ENCODE data around the gene CMSS1. TPM values are rescaled to one million over a fixed set of nuclear protein-coding genes. Genes with fewer than 3 reads are reported as not detected.

Gene CMSS1
- total RNA-seq, 1 experiment from 2014 or later, result 98.6 TPM

GRCh38 chr3:99920481-99921376 is 103.1 kb downstream of the CMSS1 start:
- CTCF ChIA-PET, result no interaction called here
- peak; percentile 45 for DNase-seq (ENCODE audit: low spot score)
- intact Hi-C loops (cut with micrococcal nuclease; ENCODE audit: unreplicated experiment), result no loop called here
- BruUV-seq (replicated peaks), result no TSS peak
- Histone ChIP-seq H3K27me3 (replicated peaks; ENCODE audit: insufficient read depth, low read depth, low read length, poor library complexity) (no peaks in the 10 kb centered on the region), H3K4me1 (ENCODE audit: insufficient read depth, low read length, poor library complexity, severe bottlenecking) (peaks cover 13% of the 10 kb centered on the region), H3K4me3 (ENCODE audit: low read depth, low read length, poor library complexity, severe bottlenecking) (no peak overlapping the region), H3K36me3 (ENCODE audit: insufficient read depth, low read length, poor library complexity, severe bottlenecking) (no peaks in the 10 kb centered on the region), H3K27ac (ENCODE audit: low read depth, low read length, poor library complexity, severe bottlenecking) (no peak overlapping the region), H3K9me3 (ENCODE audit: low read depth, low read length, poor library complexity, severe bottlenecking) (no peaks in the 10 kb centered on the region)
- POLR2A ChIA-PET (ENCODE audit: low non-redundant PET), result interaction anchor here (0.6 kb wide), 1 partner anchor 19 kb away, joined by 4 read pairs; no protein-coding TSS in a partner anchor
- TF ChIP-seq CTCF (conservative IDR thresholded peaks at IDR 0.05; ENCODE audit: low read depth, low read length) (no peak), EZH2 (IDR thresholded peaks at IDR 0.05; ENCODE audit: borderline replicate concordance, low read depth, low read length, poor library complexity, severe bottlenecking) (no peak)

GRCh38 chr3:99921377-99921695 is 103.7 kb downstream of the CMSS1 start:
- peaks cover 13% of the 10 kb centered on the region for H3K4me1 ChIP-seq (ENCODE audit: insufficient read depth, low read length, poor library complexity, severe bottlenecking)
- POLR2A ChIA-PET (ENCODE audit: low non-redundant PET), result no interaction called here
- no peaks in the 10 kb centered on the region for H3K9me3 ChIP-seq (ENCODE audit: low read depth, low read length, poor library complexity, severe bottlenecking)
- H3K4me3 ChIP-seq (ENCODE audit: low read depth, low read length, poor library complexity, severe bottlenecking), result no peak overlapping the region
- no peak overlapping the region for H3K27ac ChIP-seq (ENCODE audit: low read depth, low read length, poor library complexity, severe bottlenecking)
- no peaks in the 10 kb centered on the region for H3K36me3 ChIP-seq (ENCODE audit: insufficient read depth, low read length, poor library complexity, severe bottlenecking)
- DNase-seq (ENCODE audit: low spot score), result no peak
- H3K27me3 ChIP-seq (replicated peaks; ENCODE audit: insufficient read depth, low read depth, low read length, poor library complexity), result no peaks in the 10 kb centered on the region
- CTCF ChIA-PET, result no interaction called here
- intact Hi-C loops (cut with micrococcal nuclease; ENCODE audit: unreplicated experiment), result no loop called here
- TF ChIP-seq CTCF (conservative IDR thresholded peaks at IDR 0.05; ENCODE audit: low read depth, low read length) (no peak), EZH2 (IDR thresholded peaks at IDR 0.05; ENCODE audit: borderline replicate concordance, low read depth, low read length, poor library complexity, severe bottlenecking) (no peak)
- BruUV-seq (replicated peaks), result no TSS peak

- Histone ChIP-seq H3K4me3 (ENCODE audit: low read depth, low read length, poor library complexity, severe bottlenecking) (no peak overlapping the region), H3K27me3 (replicated peaks; ENCODE audit: insufficient read depth, low read depth, low read length, poor library complexity) (no peaks in the 10 kb centered on the region), H3K36me3 (ENCODE audit: insufficient read depth, low read length, poor library complexity, severe bottlenecking) (no peaks in the 10 kb centered on the region), H3K4me1 (ENCODE audit: insufficient read depth, low read length, poor library complexity, severe bottlenecking) (peaks cover 13% of the 10 kb centered on the region), H3K9me3 (ENCODE audit: low read depth, low read length, poor library complexity, severe bottlenecking) (no peaks in the 10 kb centered on the region), H3K27ac (ENCODE audit: low read depth, low read length, poor library complexity, severe bottlenecking) (no peak overlapping the region)
- CTCF ChIA-PET, result no interaction called here
- BruUV-seq (replicated peaks), result no TSS peak
- DNase-seq (ENCODE audit: low spot score), result no peak
- intact Hi-C loops (cut with micrococcal nuclease; ENCODE audit: unreplicated experiment), result no loop called here
- POLR2A ChIA-PET (ENCODE audit: low non-redundant PET), result no interaction called here
- no peak for TF ChIP-seq CTCF (conservative IDR thresholded peaks at IDR 0.05; ENCODE audit: low read depth, low read length)
- no peak for TF ChIP-seq EZH2 (IDR thresholded peaks at IDR 0.05; ENCODE audit: borderline replicate concordance, low read depth, low read length, poor library complexity, severe bottlenecking)
Measured at GRCh38 chr3:99921986-99922385, 104.3 kb downstream of the CMSS1 start.

Measured in A673 (cell line).